Measurements from ENCODE around the gene EPB41L5.
"Not testable (repeated sequence)": the region's sequence is repeated elsewhere in the genome, so short reads cannot be mapped to it uniquely, and the experiment has no call there.

Gene EPB41L5

GRCh38 chr2:120029672-120030640 lies 17.1 kb downstream of the EPB41L5 start:
- no peak for DNase-seq

GRCh38 chr2:120032297-120032696 lies 19.4 kb downstream of the EPB41L5 start:
- no peak for DNase-seq

DNA sequence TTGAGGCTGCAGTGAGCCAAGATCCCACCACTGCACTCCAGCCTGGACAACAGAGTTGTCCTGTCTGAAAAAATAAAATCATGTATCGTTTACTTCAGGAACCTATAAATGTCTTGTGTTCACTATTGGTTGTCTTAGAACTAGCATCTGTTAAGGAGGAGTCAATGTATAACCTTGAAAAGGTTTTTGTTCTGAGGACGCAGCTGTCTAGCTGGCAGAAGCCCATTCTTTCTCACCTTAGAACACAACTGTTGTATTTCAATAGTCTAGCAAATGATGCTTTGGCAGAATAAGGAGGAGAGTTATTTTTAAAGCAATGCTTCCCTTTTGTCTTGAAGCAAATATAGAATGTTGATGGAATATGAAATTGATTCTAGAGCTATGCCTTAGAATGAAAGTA lies 21.1 kb downstream of the EPB41L5 start:
- no peak for DNase-seq

- no peak for DNase-seq
Observed at GRCh38 chr2:120034621-120035020, 21.7 kb downstream of the EPB41L5 start.

GRCh38 chr2:120036145-120036544 lies 23.3 kb downstream of the EPB41L5 start:
- no peak for DNase-seq

- DNase-seq = no peak
Observed at GRCh38 chr2:120037995-120038541, 25.2 kb downstream of the EPB41L5 start.

DNA sequence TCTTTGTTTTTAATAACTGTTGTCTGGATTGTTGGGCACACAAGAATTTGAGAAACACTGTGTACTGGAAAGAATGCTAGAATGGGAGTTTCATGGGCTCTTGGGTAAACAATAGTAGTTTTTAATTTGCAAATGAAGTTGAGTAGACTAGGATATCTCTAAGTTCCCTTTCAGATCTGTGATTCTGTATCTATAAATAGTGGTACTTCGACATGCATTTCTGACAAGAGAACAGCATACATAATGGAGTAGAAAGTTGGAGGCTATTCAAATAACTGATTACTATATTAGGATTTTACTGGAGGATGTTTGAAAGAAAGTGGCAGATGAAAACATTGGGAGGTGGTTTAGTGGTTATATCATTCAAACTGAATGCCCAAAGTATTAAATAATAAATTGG lies 29.5 kb downstream of the EPB41L5 start:
- no peak for DNase-seq

DNA sequence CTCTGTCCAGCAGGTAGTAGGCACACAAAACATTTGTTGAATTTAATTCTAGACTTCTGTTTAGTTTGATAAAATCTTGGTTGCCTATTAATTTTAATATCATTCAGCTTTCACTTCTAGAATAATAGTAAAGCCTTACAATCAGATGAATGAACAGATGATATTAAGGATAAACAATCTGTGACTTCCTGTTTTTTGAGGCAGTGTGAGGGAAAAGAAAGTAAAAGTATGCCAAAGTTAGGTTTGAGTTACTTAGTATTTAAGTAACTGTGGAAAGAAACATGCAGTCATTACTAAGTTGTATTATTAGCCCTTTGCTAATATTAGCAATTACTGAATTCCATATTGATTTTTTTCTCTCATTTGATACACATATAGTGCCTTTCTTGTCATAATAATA lies 31.5 kb downstream of the EPB41L5 start:
- DNase-seq = no peak

- not testable (repeated sequence) for DNase-seq
Observed at GRCh38 chr2:120045775-120046174, 32.9 kb downstream of the EPB41L5 start.

- not testable (repeated sequence) for DNase-seq
Observed at GRCh38 chr2:120046252-120046651, 33.4 kb downstream of the EPB41L5 start.

DNA sequence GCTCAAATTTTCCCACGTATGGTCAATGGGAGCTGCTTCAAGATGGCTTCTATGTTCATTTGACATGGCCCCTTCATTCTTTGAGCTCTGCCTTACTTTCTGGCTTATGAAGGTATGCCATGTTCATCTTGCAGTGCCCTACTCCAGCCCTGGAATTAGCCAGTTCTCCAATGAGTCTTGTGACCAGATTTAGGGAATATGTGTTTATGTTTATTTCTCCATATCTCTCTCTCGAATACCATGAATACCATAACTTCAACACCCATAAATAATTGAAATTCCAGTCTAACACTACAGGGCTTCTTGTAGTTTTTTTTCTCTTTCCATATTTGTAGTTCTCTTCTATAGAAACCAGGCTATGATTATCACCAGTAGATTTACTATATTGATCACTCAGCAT lies 39.7 kb downstream of the EPB41L5 start:
- DNase-seq = no peak

DNA sequence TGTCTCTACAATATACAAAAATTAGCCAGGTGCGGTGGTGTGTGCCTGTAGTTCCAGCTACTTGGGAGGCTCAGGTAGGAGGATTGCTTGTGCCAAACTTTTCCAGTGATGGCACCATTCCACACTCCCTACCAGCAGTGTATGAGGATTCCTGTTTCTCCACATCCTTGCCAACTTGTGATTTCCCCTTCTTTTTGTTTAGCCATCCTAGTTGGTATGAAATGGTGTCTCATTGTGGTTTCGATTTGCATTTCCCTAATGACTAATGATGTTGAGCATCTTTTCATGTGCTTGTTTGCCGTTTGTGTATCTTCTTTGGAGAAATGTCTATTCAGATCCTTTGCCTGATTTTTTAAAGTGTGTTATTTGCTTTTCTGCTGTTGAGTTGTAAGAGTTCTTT lies 41.0 kb downstream of the EPB41L5 start:
- DNase-seq = no peak

GRCh38 chr2:120059483-120059882 lies 46.6 kb downstream of the EPB41L5 start:
- DNase-seq = no peak

- DNase-seq = no peak
Observed at GRCh38 chr2:120060088-120060623, 47.3 kb downstream of the EPB41L5 start.

GRCh38 chr2:120064664-120065063 lies 51.8 kb downstream of the EPB41L5 start:
- DNase-seq = no peak

GRCh38 chr2:120066800-120067547 lies 54.1 kb downstream of the EPB41L5 start:
- no peak for DNase-seq

DNA sequence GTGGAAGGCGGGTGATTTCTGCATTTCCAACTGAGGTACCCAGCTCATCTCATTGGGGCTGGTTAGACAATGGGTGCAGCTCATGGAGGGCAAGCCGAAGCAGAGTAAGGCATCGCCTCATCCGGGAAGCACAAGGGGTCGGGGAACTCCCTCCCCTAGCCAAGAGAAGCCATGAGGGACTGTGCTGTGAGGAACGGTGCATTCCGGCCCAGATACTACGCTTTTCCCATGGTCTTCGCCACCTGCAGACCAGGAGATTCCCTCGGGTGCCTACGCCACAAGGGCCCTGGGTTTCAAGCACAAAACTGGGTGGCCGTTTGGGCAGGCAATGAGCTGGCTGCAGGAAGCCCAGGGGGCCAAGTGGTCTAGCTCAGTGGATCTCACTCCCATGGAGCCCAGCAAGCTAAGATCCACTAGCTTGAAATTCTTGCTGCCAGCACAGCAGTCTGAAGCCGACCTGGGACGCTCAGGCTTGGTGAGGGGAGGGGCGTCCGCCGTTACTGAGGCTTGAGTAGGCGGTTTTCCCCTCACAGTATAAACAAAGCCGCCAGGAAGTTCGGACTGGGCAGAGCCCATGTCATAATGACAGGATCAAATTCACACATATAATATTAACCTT lies 55.3 kb downstream of the EPB41L5 start:
- DNase-seq = not testable (repeated sequence)

GRCh38 chr2:120075545-120075944 lies 62.7 kb downstream of the EPB41L5 start:
- no peak for DNase-seq

DNA sequence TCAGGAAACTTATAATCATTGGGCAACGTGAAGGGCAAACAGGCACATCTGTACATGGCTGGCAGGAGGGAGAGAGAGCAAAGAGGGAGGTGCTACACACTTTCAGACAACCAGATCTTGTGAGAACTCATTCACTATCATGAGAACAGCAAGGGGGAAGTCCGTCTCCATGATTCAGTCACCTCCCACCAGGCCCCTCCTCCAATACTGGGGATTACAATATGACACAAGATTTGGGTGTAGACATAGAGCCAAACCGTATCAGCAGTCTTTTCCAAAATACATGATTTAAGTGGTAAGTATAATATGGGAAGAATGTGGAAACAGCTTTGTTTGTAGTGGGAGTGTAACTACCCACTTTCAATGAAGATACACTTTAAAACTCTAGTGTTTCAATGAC lies 65.0 kb downstream of the EPB41L5 start:
- no peak for DNase-seq

- DNase-seq = no peak
Observed at GRCh38 chr2:120079647-120080046, 66.8 kb downstream of the EPB41L5 start.

- no peak for DNase-seq
Observed at GRCh38 chr2:120091436-120091835, 78.6 kb downstream of the EPB41L5 start.

DNA sequence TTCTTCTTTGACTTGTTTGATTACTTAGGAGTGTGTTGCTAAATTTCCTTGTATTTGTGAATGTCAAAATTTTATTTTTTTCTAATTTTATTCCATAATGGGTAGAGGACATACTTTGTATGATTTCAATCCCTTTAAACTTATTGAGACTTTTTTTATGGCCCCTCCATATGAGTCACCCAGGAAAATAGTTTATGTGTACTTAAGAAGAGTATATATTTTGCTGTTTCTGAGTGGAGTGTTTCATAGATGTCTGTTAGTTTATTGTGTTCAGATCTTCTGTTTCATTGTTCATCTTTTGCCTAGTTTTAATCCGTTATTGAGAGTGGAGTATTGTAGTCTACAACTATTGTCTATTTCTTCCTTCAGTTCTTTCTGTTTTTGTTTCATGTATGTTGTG lies 81.9 kb downstream of the EPB41L5 start:
- no peak for DNase-seq

DNA sequence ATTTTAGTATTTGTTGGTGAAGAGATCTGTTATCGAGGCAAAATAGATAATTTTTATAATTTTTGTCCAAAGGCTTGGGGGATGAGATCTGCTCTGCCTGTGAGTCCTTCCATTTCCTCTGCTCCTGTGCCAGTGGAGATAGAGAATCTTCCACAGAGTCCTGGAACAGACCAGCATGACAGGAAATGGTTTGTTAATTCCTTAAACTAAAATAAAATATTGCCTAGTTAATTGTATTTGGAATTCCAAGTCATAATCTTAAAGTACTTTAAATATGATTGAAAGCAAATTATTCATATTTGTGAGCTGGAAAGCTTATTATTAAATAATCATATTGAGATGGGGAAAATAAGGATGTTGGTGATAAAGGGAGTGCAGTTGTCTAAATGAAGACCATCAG lies 87.8 kb downstream of the EPB41L5 start:
- no peak for DNase-seq

Data from effector CD4-positive, alpha-beta T cell (primary cell).